ENCODE results near the gene ADRA2A. TPM values are rescaled to one million over a fixed set of nuclear protein-coding genes. Genes with fewer than 3 reads are reported as not detected.

ADRA2A gene
- total RNA-seq, 1 donor from 2014 or later: 0.32 TPM

- peaks cover 9% of the 10 kb centered on the region for H3K9me3 Mint-ChIP-seq (ENCODE audit: unreplicated experiment)
- TF ChIP-seq CTCF (IDR thresholded peaks at IDR 0.05; ENCODE audit: partially characterized antibody, unreplicated experiment): peak; percentile 14
- no peak overlapping the region for H3K4me3 Mint-ChIP-seq (ENCODE audit: unreplicated experiment)
- H3K36me3 Mint-ChIP-seq (ENCODE audit: unreplicated experiment): peaks cover 42% of the 10 kb centered on the region
- no peak for DNase-seq
- H3K4me1 Mint-ChIP-seq (ENCODE audit: low read depth, unreplicated experiment): no peaks in the 10 kb centered on the region
- H3K27ac Mint-ChIP-seq (ENCODE audit: unreplicated experiment): no peak overlapping the region
- no peaks in the 10 kb centered on the region for H3K27me3 Mint-ChIP-seq (ENCODE audit: unreplicated experiment)
These were observed 39.0 kb upstream of the ADRA2A start for GRCh38 chr10:111037858-111038257.

- no peak for TF ChIP-seq CTCF (IDR thresholded peaks at IDR 0.05; ENCODE audit: partially characterized antibody, unreplicated experiment)
- Mint-ChIP-seq H3K36me3 (ENCODE audit: unreplicated experiment) (peaks cover 31% of the 10 kb centered on the region), H3K27ac (ENCODE audit: unreplicated experiment) (no peak overlapping the region), H3K4me3 (ENCODE audit: unreplicated experiment) (no peak overlapping the region), H3K9me3 (ENCODE audit: unreplicated experiment) (peaks cover 16% of the 10 kb centered on the region), H3K4me1 (ENCODE audit: low read depth, unreplicated experiment) (no peaks in the 10 kb centered on the region), H3K27me3 (ENCODE audit: unreplicated experiment) (no peaks in the 10 kb centered on the region)
- DNase-seq: no peak
These were observed 37.3 kb upstream of the ADRA2A start for GRCh38 chr10:111039522-111039921.

- H3K27me3 Mint-ChIP-seq (ENCODE audit: unreplicated experiment): no peaks in the 10 kb centered on the region
- no peak overlapping the region for H3K27ac Mint-ChIP-seq (ENCODE audit: unreplicated experiment)
- H3K4me3 Mint-ChIP-seq (ENCODE audit: unreplicated experiment): no peak overlapping the region
- no peak for TF ChIP-seq CTCF (IDR thresholded peaks at IDR 0.05; ENCODE audit: partially characterized antibody, unreplicated experiment)
- DNase-seq: no peak
- peaks cover 2% of the 10 kb centered on the region for H3K9me3 Mint-ChIP-seq (ENCODE audit: unreplicated experiment)
- H3K4me1 Mint-ChIP-seq (ENCODE audit: low read depth, unreplicated experiment): no peaks in the 10 kb centered on the region
- peaks cover 6% of the 10 kb centered on the region for H3K36me3 Mint-ChIP-seq (ENCODE audit: unreplicated experiment)
These were observed 19.8 kb upstream of the ADRA2A start for GRCh38 chr10:111057006-111057405.

- no peaks in the 10 kb centered on the region for H3K9me3 Mint-ChIP-seq (ENCODE audit: unreplicated experiment)
- peaks cover 1% of the 10 kb centered on the region for H3K27me3 Mint-ChIP-seq (ENCODE audit: unreplicated experiment)
- TF ChIP-seq CTCF (IDR thresholded peaks at IDR 0.05; ENCODE audit: partially characterized antibody, unreplicated experiment): no peak
- H3K4me3 Mint-ChIP-seq (ENCODE audit: unreplicated experiment): no peak overlapping the region
- no peaks in the 10 kb centered on the region for H3K4me1 Mint-ChIP-seq (ENCODE audit: low read depth, unreplicated experiment)
- H3K27ac Mint-ChIP-seq (ENCODE audit: unreplicated experiment): no peak overlapping the region
- H3K36me3 Mint-ChIP-seq (ENCODE audit: unreplicated experiment): no peaks in the 10 kb centered on the region
- DNase-seq: no peak
These were observed 13.4 kb upstream of the ADRA2A start for GRCh38 chr10:111063471-111063870.

- no peak overlapping the region for H3K4me3 Mint-ChIP-seq (ENCODE audit: unreplicated experiment)
- H3K36me3 Mint-ChIP-seq (ENCODE audit: unreplicated experiment): no peaks in the 10 kb centered on the region
- no peaks in the 10 kb centered on the region for H3K4me1 Mint-ChIP-seq (ENCODE audit: low read depth, unreplicated experiment)
- no peak for DNase-seq
- no peak for TF ChIP-seq CTCF (IDR thresholded peaks at IDR 0.05; ENCODE audit: partially characterized antibody, unreplicated experiment)
- H3K27ac Mint-ChIP-seq (ENCODE audit: unreplicated experiment): no peak overlapping the region
- H3K27me3 Mint-ChIP-seq (ENCODE audit: unreplicated experiment): no peaks in the 10 kb centered on the region
- H3K9me3 Mint-ChIP-seq (ENCODE audit: unreplicated experiment): peaks cover 2% of the 10 kb centered on the region
These were observed 4.6 kb upstream of the ADRA2A start for GRCh38 chr10:111072232-111072631.
